IMR-90 (cell line): ENCODE measurements around the gene CLSTN1.

ENCODE experiments used
- CEBPB ChIP-seq: IDR thresholded peaks from 2 replicates; pipeline ENCODE4 v1.6.1; 2012; ENCODE audit warnings: low read depth, low read length, improper control_type of control experiment
- ELK1 ChIP-seq: fragments of 150-350 bp; IDR thresholded peaks from 2 replicates; pipeline ENCODE4 v1.6.1; 2016; ENCODE audit warnings: low read depth, mild to moderate bottlenecking, low read length, moderate library complexity, borderline replicate concordance
- FOS ChIP-seq: fragments of 150-350 bp; IDR thresholded peaks from 2 replicates; pipeline ENCODE4 v1.6.1; 2016; ENCODE audit warnings: low read depth, low read length
- POLR2A ChIP-seq: IDR thresholded peaks from 2 replicates; pipeline ENCODE4 v1.6.1; 2012; ENCODE audit warnings: mild to moderate bottlenecking, low read depth, low read length
- RAD21 ChIP-seq: IDR thresholded peaks from 2 replicates; pipeline ENCODE4 v1.6.1; 2012; ENCODE audit warnings: low read length, improper control_type of control experiment
- RCOR1 ChIP-seq: IDR thresholded peaks from 2 replicates; pipeline ENCODE4 v1.6.1; 2012; ENCODE audit warnings: mild to moderate bottlenecking, low read length, improper control_type of control experiment; ENCODE audit not compliant: insufficient replicate concordance
- TF ChIP-seq, protein P1 (sequence below): conservative IDR thresholded peaks from 2 replicates; pipeline ENCODE4 v1.5.1; 2012; ENCODE audit warnings: mild to moderate bottlenecking, low read depth, low read length, improper control_type of control experiment
- TF ChIP-seq, protein P2 (sequence below): fragments of 150-350 bp; IDR thresholded peaks from 2 replicates; pipeline ENCODE4 v1.6.1; 2017; ENCODE audit warnings: mild to moderate bottlenecking, antibody characterized with exemption, low read length, low read depth

DNA sequence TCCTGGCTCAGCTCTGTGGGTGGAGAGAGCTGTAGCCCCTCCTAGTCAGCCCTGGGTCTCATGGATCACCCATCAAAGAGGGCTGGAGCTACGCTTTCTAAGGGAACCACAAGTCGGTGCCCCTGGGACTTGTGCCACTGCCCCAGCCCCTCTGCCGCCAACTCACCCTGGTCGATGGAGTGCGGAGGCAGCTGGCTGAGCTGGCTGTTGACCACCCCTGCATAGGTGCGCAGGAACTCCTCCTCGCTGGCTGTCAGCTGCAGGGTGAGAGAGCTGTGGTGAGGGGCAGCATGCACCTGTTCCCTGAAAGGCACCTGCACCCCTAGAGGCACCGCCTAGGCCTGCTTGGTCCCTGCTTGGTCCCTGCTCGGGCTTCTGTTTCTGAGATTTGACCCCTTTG is 47.3 kb upstream of the CLSTN1 start:
- TF ChIP-seq RCOR1 (no peak), RAD21 (no peak), ELK1 (no peak), POLR2A (no peak), FOS (no peak), CEBPB (no peak)
- TF ChIP-seq, protein P1, sequence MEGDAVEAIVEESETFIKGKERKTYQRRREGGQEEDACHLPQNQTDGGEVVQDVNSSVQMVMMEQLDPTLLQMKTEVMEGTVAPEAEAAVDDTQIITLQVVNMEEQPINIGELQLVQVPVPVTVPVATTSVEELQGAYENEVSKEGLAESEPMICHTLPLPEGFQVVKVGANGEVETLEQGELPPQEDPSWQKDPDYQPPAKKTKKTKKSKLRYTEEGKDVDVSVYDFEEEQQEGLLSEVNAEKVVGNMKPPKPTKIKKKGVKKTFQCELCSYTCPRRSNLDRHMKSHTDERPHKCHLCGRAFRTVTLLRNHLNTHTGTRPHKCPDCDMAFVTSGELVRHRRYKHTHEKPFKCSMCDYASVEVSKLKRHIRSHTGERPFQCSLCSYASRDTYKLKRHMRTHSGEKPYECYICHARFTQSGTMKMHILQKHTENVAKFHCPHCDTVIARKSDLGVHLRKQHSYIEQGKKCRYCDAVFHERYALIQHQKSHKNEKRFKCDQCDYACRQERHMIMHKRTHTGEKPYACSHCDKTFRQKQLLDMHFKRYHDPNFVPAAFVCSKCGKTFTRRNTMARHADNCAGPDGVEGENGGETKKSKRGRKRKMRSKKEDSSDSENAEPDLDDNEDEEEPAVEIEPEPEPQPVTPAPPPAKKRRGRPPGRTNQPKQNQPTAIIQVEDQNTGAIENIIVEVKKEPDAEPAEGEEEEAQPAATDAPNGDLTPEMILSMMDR = no peak
- TF ChIP-seq, protein P2, sequence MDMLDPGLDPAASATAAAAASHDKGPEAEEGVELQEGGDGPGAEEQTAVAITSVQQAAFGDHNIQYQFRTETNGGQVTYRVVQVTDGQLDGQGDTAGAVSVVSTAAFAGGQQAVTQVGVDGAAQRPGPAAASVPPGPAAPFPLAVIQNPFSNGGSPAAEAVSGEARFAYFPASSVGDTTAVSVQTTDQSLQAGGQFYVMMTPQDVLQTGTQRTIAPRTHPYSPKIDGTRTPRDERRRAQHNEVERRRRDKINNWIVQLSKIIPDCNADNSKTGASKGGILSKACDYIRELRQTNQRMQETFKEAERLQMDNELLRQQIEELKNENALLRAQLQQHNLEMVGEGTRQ = no peak
